MM.1S (cell line): ENCODE measurements around the gene EP300.

Experiments used
- DNase-seq: peaks from one replicate; pipeline ENCODE4 v3.0.0-alpha.2; 2015
- H2AFZ ChIP-seq: fragments of 300-600 bp; sonication (generic); 2 replicates; pipeline ENCODE4 v1.6.0; 2016; ENCODE audit warnings: antibody characterized with exemption, low read length
- H3F3A ChIP-seq: fragments of 300-600 bp; sonication (generic); 2 replicates; pipeline ENCODE4 v1.6.1; 2016; ENCODE audit warnings: mild to moderate bottlenecking, antibody characterized with exemption, low read length, moderate library complexity, mixed read lengths; ENCODE audit not compliant: insufficient read depth
- H3K27ac ChIP-seq: fragments of 300-600 bp; sonication (generic); 2 replicates; pipeline ENCODE4 v1.5.1; 2016; ENCODE audit warnings: mild to moderate bottlenecking, low read length
- H3K27me3 ChIP-seq: fragments of 300-600 bp; sonication (generic); replicated peaks from 2 replicates; pipeline ENCODE4 v1.6.0; 2016; ENCODE audit warnings: low read length; ENCODE audit not compliant: insufficient read depth
- H3K36me3 ChIP-seq: fragments of 300-600 bp; sonication (generic); replicated peaks from 2 replicates; pipeline ENCODE4 v1.6.1; 2016; ENCODE audit warnings: mild to moderate bottlenecking, low read length, mixed read lengths; ENCODE audit not compliant: insufficient read depth
- H3K4me1 ChIP-seq: fragments of 300-600 bp; sonication (generic); 2 replicates; pipeline ENCODE4 v1.6.1; 2016; ENCODE audit warnings: low read length, mixed read lengths
- H3K4me2 ChIP-seq: fragments of 300-600 bp; sonication (generic); 2 replicates; pipeline ENCODE4 v1.6.0; 2016; ENCODE audit warnings: low read depth, low read length
- H3K4me3 ChIP-seq: fragments of 300-600 bp; sonication (generic); 2 replicates; pipeline ENCODE4 v1.5.1; 2016; ENCODE audit warnings: low read length, mixed read lengths
- H3K79me2 ChIP-seq: fragments of 300-600 bp; sonication (generic); 2 replicates; pipeline ENCODE4 v1.6.1; 2016; ENCODE audit warnings: mixed run types, low read length, mixed read lengths
- H3K9ac ChIP-seq: fragments of 300-600 bp; sonication (generic); 2 replicates; pipeline ENCODE4 v1.6.1; 2016; ENCODE audit warnings: low read length, mixed read lengths
- H3K9me2 ChIP-seq: fragments of 300-600 bp; sonication (generic); replicated peaks from 2 replicates; pipeline ENCODE4 v1.6.1; 2016; ENCODE audit warnings: mild to moderate bottlenecking, low read length, mixed read lengths; ENCODE audit not compliant: insufficient read depth
- H3K9me3 ChIP-seq: fragments of 300-600 bp; sonication (generic); replicated peaks from 2 replicates; pipeline ENCODE4 v1.6.1; 2016; ENCODE audit warnings: mild to moderate bottlenecking, low read length, mixed read lengths; ENCODE audit not compliant: insufficient read depth
- H4K20me1 ChIP-seq: fragments of 300-600 bp; sonication (generic); 2 replicates; pipeline ENCODE4 v1.6.1; 2016; ENCODE audit warnings: mild to moderate bottlenecking, low read length, moderate library complexity, mixed read lengths; ENCODE audit not compliant: insufficient read depth
- CTCF ChIP-seq: fragments of 300-600 bp; sonication (generic); IDR thresholded peaks from 2 replicates; pipeline ENCODE4 v1.5.1; 2016; ENCODE audit warnings: antibody characterized with exemption, low read length, mixed read lengths
- EZH2 ChIP-seq: fragments of 300-600 bp; sonication (generic); optimal IDR thresholded peaks from 2 replicates; pipeline ENCODE3; 2017; ENCODE audit warnings: low read depth, mild to moderate bottlenecking, antibody characterized with exemption, low read length, mixed read lengths
- EZH2phosphoT487 ChIP-seq: fragments of 300-600 bp; sonication (generic); IDR thresholded peaks from 2 replicates; pipeline ENCODE4 v1.6.1; 2018; ENCODE audit warnings: antibody characterized with exemption, low read length

The EP300 gene

GRCh38 chr22:41070665-41071331 is 21.6 kb upstream of the EP300 start:
- Histone ChIP-seq H3K27ac (no peak overlapping the region), H3K9me3 (no peaks in the 10 kb centered on the region)
- DNase-seq: no peak

DNA sequence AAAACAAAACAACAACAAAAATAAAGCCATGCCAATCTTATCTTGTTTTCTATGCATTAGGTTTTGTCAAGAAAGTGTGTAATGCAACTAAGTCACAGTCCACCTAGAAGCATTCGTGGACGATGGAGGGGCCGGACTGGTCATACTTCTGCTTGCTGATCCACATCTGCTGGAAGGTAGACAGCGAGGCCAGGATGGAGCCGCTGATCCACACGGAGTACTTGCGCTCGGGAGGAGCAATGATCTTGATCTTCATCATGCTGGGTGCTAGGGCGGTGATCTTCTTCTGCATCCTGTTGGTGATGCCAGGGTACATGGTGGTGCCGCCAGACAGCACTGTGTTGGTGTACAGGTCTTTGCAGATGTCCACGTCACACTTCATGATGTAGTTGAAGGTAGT is 18.3 kb upstream of the EP300 start:
- no peak for DNase-seq
- no peaks in the 10 kb centered on the region for H3K79me2 ChIP-seq
- no peak overlapping the region for H3K4me3 ChIP-seq
- H3F3A ChIP-seq: peaks cover 7% of the 10 kb centered on the region
- no peak for TF ChIP-seq CTCF
- TF ChIP-seq EZH2phosphoT487: no peak
- no peak for TF ChIP-seq EZH2
- no peak overlapping the region for H2AFZ ChIP-seq
- no peak overlapping the region for H3K27ac ChIP-seq
- H3K9ac ChIP-seq: no peak overlapping the region
- no peaks in the 10 kb centered on the region for H3K36me3 ChIP-seq
- no peaks in the 10 kb centered on the region for H4K20me1 ChIP-seq
- H3K4me2 ChIP-seq: no peak overlapping the region
- H3K4me1 ChIP-seq: no peaks in the 10 kb centered on the region
- no peaks in the 10 kb centered on the region for H3K27me3 ChIP-seq
- no peaks in the 10 kb centered on the region for H3K9me3 ChIP-seq
- no peaks in the 10 kb centered on the region for H3K9me2 ChIP-seq

More at GRCh38 chr22:41070665-41071331, 21.6 kb upstream of the EP300 start:
- Histone ChIP-seq H3K4me1 (peaks cover 4% of the 10 kb centered on the region), H3K9me2 (no peaks in the 10 kb centered on the region), H3K4me2 (no peak overlapping the region), H3K36me3 (no peaks in the 10 kb centered on the region), H3K4me3 (no peak overlapping the region), H3F3A (peaks cover 8% of the 10 kb centered on the region), H3K27me3 (no peaks in the 10 kb centered on the region), H2AFZ (no peak overlapping the region), H4K20me1 (no peaks in the 10 kb centered on the region), H3K9ac (no peak overlapping the region), H3K79me2 (no peaks in the 10 kb centered on the region)
- TF ChIP-seq CTCF (no peak), EZH2 (no peak), EZH2phosphoT487 (no peak)

- Histone ChIP-seq H3K27me3 (no peaks in the 10 kb centered on the region), H3K79me2 (no peaks in the 10 kb centered on the region), H3K4me3 (no peak overlapping the region), H3K4me1 (no peaks in the 10 kb centered on the region), H3K9me3 (no peaks in the 10 kb centered on the region), H3K36me3 (no peaks in the 10 kb centered on the region), H3K9ac (no peak overlapping the region), H3K4me2 (no peak overlapping the region), H2AFZ (no peak overlapping the region), H3K9me2 (no peaks in the 10 kb centered on the region), H4K20me1 (no peaks in the 10 kb centered on the region), H3F3A (peaks cover 3% of the 10 kb centered on the region), H3K27ac (no peak overlapping the region)
- TF ChIP-seq EZH2phosphoT487: no peak
- no peak for TF ChIP-seq CTCF
- no peak for TF ChIP-seq EZH2
- no peak for DNase-seq
Observed at GRCh38 chr22:41074466-41074865, 17.9 kb upstream of the EP300 start.
